NCI-H1930 (cell line): Measurements from ENCODE around the gene GIMD1.
A peak's percentile ranks its signal among the peaks of the same experiment; 100 is the strongest.
"Not testable (repeated sequence)": the region's sequence is repeated elsewhere in the genome, so short reads cannot be mapped to it uniquely, and the experiment has no call there.

Experiments
- DNase-seq, 2 experiments: peaks; one replicate each; lab custom pipeline; 2025; lab: John Stamatoyannopoulos, UW

Gene GIMD1

GRCh38 chr4:106368678-106369077, at the start of gene GIMD1:
Gene GIMD1 (minus strand): TSS chr4:106368778. CDS start chr4:106367435, 1,343 bp downstream.
- no peak for DNase-seq

GRCh38 chr4:106414366-106414765, 45.8 kb upstream of the GIMD1 start:
- no peak for DNase-seq

GRCh38 chr4:106409901-106410889, 41.6 kb upstream of the GIMD1 start:
- no peak for DNase-seq

GRCh38 chr4:106408004-106408403, 39.4 kb upstream of the GIMD1 start:
- not testable (repeated sequence) for DNase-seq

GRCh38 chr4:106401157-106401556, 32.6 kb upstream of the GIMD1 start:
- DNase-seq = no peak

- not testable (repeated sequence) for DNase-seq
These were observed 30.3 kb upstream of the GIMD1 start for GRCh38 chr4:106398898-106399297.

GRCh38 chr4:106395582-106395981, 27.0 kb upstream of the GIMD1 start:
- no peak for DNase-seq

GRCh38 chr4:106385853-106386393, 17.3 kb upstream of the GIMD1 start:
- DNase-seq = no peak

GRCh38 chr4:106384878-106385277, 16.3 kb upstream of the GIMD1 start:
- DNase-seq = no peak

GRCh38 chr4:106380179-106380578, 11.6 kb upstream of the GIMD1 start:
- no peak for DNase-seq

GRCh38 chr4:106373026-106373425, 4.4 kb upstream of the GIMD1 start:
- DNase-seq = no peak

GRCh38 chr4:106371161-106371560, 2.6 kb upstream of the GIMD1 start:
- no peak for DNase-seq

- no peak for DNase-seq
These were observed 1.6 kb upstream of the GIMD1 start for GRCh38 chr4:106370214-106370613.

GRCh38 chr4:106369456-106370060, 980 bp upstream of the GIMD1 start:
- peak in 1 of 2 experiments; percentile 7 for DNase-seq

GRCh38 chr4:106367072-106367471, 1.5 kb downstream of the GIMD1 start:
- no peak for DNase-seq

GRCh38 chr4:106366026-106366425, 2.6 kb downstream of the GIMD1 start:
- DNase-seq = no peak

- DNase-seq = no peak
These were observed 3.0 kb downstream of the GIMD1 start for GRCh38 chr4:106365613-106366012.

- DNase-seq = no peak
These were observed 4.3 kb downstream of the GIMD1 start for GRCh38 chr4:106364282-106364681.

GRCh38 chr4:106362086-106362825, 6.3 kb downstream of the GIMD1 start:
- no peak for DNase-seq

GRCh38 chr4:106358899-106359298, 9.7 kb downstream of the GIMD1 start:
- no peak for DNase-seq

GRCh38 chr4:106355193-106355592, 13.4 kb downstream of the GIMD1 start:
- DNase-seq = no peak

GRCh38 chr4:106353786-106354185, 14.8 kb downstream of the GIMD1 start:
- no peak for DNase-seq
